HCT116 (cell line): ENCODE data around the gene WDR90. TPM values are rescaled to one million over a fixed set of nuclear protein-coding genes. Genes with fewer than 3 reads are reported as not detected.
A peak's percentile ranks its signal among the peaks of the same experiment; 100 is the strongest.

Experiments used
- ATAC-seq: fragments of 200-7000 bp; cut with Tn5 transposase; 2 replicates; pipeline ENCODE4 v1.9.1; 2020; ENCODE audit warnings: mild to moderate bottlenecking, moderate library complexity
- BruUV-seq: library from RNA; stranded (reverse); fragments of 400-500 nt; replicated peaks from 2 replicates; lab custom pipeline; 2021; lab: Mats Ljungman, UMichigan
- CTCF ChIA-PET: fragments of 300-600 bp; sonication (Branson Sonifier 250); formaldehyde crosslinking; loops from one replicate; lab custom pipeline; 2021; ENCODE audit warnings: antibody characterized with exemption; lab: Charles Lee
- POLR2A ChIA-PET: fragments of 300-600, 350-600 bp; sonication (Branson Sonifier 250); formaldehyde crosslinking; loops from one replicate; lab custom pipeline; 2021; ENCODE audit warnings: antibody characterized with exemption; lab: Charles Lee
- RAD21 ChIA-PET, 2 experiments: fragments of 300-600 bp; sonication (Branson Sonifier 250); formaldehyde crosslinking; loops; one replicate each; lab custom pipeline; 2023; ENCODE audit warnings: low total read pairs in 2 of 2; ENCODE audit not compliant: uncharacterized antibody in 2 of 2, unreplicated experiment in 2 of 2, low non-redundant PET in 1 of 2; lab: Charles Lee
- DNase-seq: peaks from one replicate; pipeline ENCODE4 v3.0.0-alpha.2; 2010; ENCODE audit warnings: low read depth, low spot score
- H2AFZ ChIP-seq: fragments of 200-600 bp; shearing (Covaris generic), sonication (generic); 2 replicates; pipeline ENCODE4 v1.6.1; 2017; ENCODE audit warnings: low read depth, mixed run types, mixed read lengths, antibody characterized with exemption, low read length; ENCODE audit not compliant: poor library complexity, severe bottlenecking
- H3K27ac ChIP-seq: 2 replicates; pipeline ENCODE4 v1.5.1; 2012; ENCODE audit warnings: low read depth, low read length
- H3K27me3 ChIP-seq: fragments of 200-600 bp; sonication (generic); 2 replicates; pipeline ENCODE4 v1.6.1; 2016; ENCODE audit warnings: mixed run types, low read length, mixed read lengths; ENCODE audit not compliant: insufficient read depth
- H3K36me3 ChIP-seq, 2 experiments: fragments of 200-500 bp in 1 of 2; fragments of 200-600 bp in 1 of 2; sonication (Bioruptor generic) in 1 of 2; sonication (generic) in 1 of 2; 2 replicates each; pipeline versions ENCODE4 v1.5.1 to v1.6.1; 2014 to 2016; ENCODE audit warnings: low read length in 2 of 2, inconsistent platforms in 1 of 2, mixed read lengths in 1 of 2, mixed run types in 1 of 2; ENCODE audit not compliant: insufficient read depth in 2 of 2, control insufficient read depth in 1 of 2
- H3K4me1 ChIP-seq, 2 experiments: fragments of 200-600 bp in 1 of 2; sonication (generic) in 1 of 2; 2 replicates each; pipeline versions ENCODE4 v1.5.1 to v1.6.1; 2012 to 2017; ENCODE audit warnings: low read length in 2 of 2, inconsistent platforms in 1 of 2, mild to moderate bottlenecking in 1 of 2, mixed read lengths in 1 of 2, mixed run types in 1 of 2, moderate library complexity in 1 of 2; ENCODE audit not compliant: insufficient read depth in 2 of 2, control insufficient read depth in 1 of 2
- H3K4me2 ChIP-seq: fragments of 200-600 bp; sonication (generic); 2 replicates; pipeline ENCODE4 v1.6.1; 2017; ENCODE audit warnings: mixed run types, low read length, mixed read lengths
- H3K4me3 ChIP-seq, 2 experiments: fragments of 200-600 bp in 1 of 2; sonication (generic) in 1 of 2; replicated peaks in 1 of 2; 2 replicates each; pipeline ENCODE4 v1.5.1; 2011 to 2016; ENCODE audit warnings: low read length in 2 of 2, control low read depth in 1 of 2, low read depth in 1 of 2, mild to moderate bottlenecking in 1 of 2, mixed read lengths in 1 of 2, mixed run types in 1 of 2
- H3K79me2 ChIP-seq: fragments of 200-600 bp; sonication (generic); 2 replicates; pipeline ENCODE4 v1.6.1; 2017; ENCODE audit warnings: mild to moderate bottlenecking, mixed run types, low read length, moderate library complexity, mixed read lengths; ENCODE audit not compliant: insufficient read depth
- H3K9ac ChIP-seq: fragments of 200-600 bp; sonication (generic); 2 replicates; pipeline ENCODE4 v1.6.1; 2016; ENCODE audit warnings: low read length, mixed read lengths
- H3K9me2 ChIP-seq: fragments of 200-600 bp; sonication (generic), shearing (Covaris generic); 2 replicates; pipeline ENCODE4 v1.6.1; 2017; ENCODE audit warnings: mixed run types, mild to moderate bottlenecking, moderate library complexity; ENCODE audit not compliant: insufficient read depth
- H3K9me3 ChIP-seq, 2 experiments: fragments of 200-500 bp in 1 of 2; fragments of 200-600 bp in 1 of 2; sonication (Bioruptor generic) in 1 of 2; sonication (generic) in 1 of 2; 2 replicates each; pipeline ENCODE4 v1.6.1; 2014 to 2017; ENCODE audit warnings: low read length in 2 of 2, mixed read lengths in 2 of 2, inconsistent platforms in 1 of 2, low read depth in 1 of 2, mild to moderate bottlenecking in 1 of 2, mixed run types in 1 of 2, moderate library complexity in 1 of 2; ENCODE audit not compliant: control insufficient read depth in 1 of 2, insufficient read depth in 1 of 2
- H4K20me1 ChIP-seq: fragments of 200-600 bp; sonication (generic), shearing (Covaris generic); 2 replicates; pipeline ENCODE4 v1.6.1; 2017; ENCODE audit warnings: mixed run types, mild to moderate bottlenecking, moderate library complexity; ENCODE audit not compliant: insufficient read depth
- EZH2 ChIP-seq: fragments of 200-600 bp; sonication (generic); IDR thresholded peaks from 2 replicates; pipeline ENCODE4 v1.6.1; 2017; ENCODE audit warnings: antibody characterized with exemption, mixed run types
- SP1 ChIP-seq: IDR thresholded peaks from 2 replicates; pipeline ENCODE4 v1.6.1; 2012; ENCODE audit warnings: low read depth
- intact Hi-C: fragments of 100-400 bp; cut with micrococcal nuclease; formaldehyde crosslinking; loops from 2 replicates; pipeline ENCODE4 v1.10.0; 2022
- total RNA-seq: library from RNA; stranded (reverse); gene quantifications from one replicate; pipeline ENCODE4 v1.2.1, GENCODE V29; 2021; ENCODE audit not compliant: unreplicated experiment
- TF ChIP-seq, protein P1 (sequence below), 3 experiments: fragments of 200-600 bp in 1 of 3; sonication (generic) in 1 of 3; IDR thresholded peaks in 2 of 3; conservative IDR thresholded peaks in 1 of 3; 2 replicates each; pipeline ENCODE4 v1.5.1; 2012 to 2017; ENCODE audit warnings: low read depth in 2 of 3, low read length in 2 of 3, antibody characterized with exemption in 1 of 3, borderline replicate concordance in 1 of 3, control low read depth in 1 of 3, mild to moderate bottlenecking in 1 of 3, mixed read lengths in 1 of 3, mixed run types in 1 of 3, moderate library complexity in 1 of 3; ENCODE audit not compliant: insufficient read depth in 1 of 3

The WDR90 gene
- total RNA-seq, 1 experiment from 2014 or later, result 73.7 TPM

DNA sequence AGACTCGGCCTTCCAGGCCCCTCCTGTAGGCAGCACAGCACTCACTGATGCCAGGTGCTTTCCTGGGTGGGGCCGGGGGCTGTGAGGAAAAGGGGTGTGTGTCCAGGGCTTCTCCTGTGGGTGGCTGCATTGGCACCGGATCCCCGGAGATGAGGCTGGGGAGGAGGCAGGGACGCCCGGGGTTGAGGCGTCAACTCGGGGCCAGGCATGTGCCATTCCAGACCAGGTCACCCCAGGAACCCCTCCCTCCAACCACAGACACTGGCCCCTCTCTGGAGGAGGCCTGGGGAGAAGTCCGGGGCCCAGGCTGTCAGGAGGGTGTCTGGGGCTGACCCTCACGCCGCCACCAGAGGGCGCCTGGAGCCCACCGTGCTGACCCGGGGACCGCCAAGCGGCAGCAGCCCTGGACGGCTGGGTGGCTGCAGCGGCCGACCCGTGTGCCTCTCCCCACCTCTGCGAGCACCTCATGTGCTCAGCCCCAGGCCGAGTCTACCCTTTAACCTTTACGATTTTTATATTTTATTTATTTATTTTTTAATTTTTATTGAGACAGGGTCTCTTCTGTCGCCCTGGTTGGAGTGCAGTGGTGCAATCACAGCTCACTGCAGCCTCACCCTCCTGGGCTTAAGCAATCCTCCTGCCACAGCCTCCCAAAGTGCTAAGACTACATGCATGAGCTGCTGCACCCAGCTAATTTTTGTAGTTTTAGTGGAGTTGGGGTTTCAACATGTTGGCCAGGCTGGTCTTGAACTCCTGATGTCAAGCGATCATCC, 62.6 kb downstream of the WDR90 start:
- peak overlapping the region; percentile 61 for H2AFZ ChIP-seq
- peak overlapping the region; percentile 55; the same call in 1 of the 2 replicates for H3K27ac ChIP-seq
- peaks cover 21 to 57% of the 10 kb centered on the region in 2 experiments for H3K4me1 ChIP-seq
- no peak overlapping the region for H3K4me3 ChIP-seq
- H3K4me2 ChIP-seq, result peak overlapping the region; percentile 59
- peaks cover 3% of the 10 kb centered on the region; the same call in 1 of the 2 replicates for H4K20me1 ChIP-seq
- no peaks in the 10 kb centered on the region for H3K9me2 ChIP-seq
- H3K27me3 ChIP-seq, result no peaks in the 10 kb centered on the region
- peak; percentile 57 for ATAC-seq
- BruUV-seq, result no TSS peak
- peak overlapping the region; percentile 35 for H3K9ac ChIP-seq
- peaks cover 10% of the 10 kb centered on the region for H3K79me2 ChIP-seq
- H3K9me3 ChIP-seq, result no peaks in the 10 kb centered on the region
- intact Hi-C loops, result loop anchor here (1.0 to 5.0 kb wide), 3 partner anchors 74 to 346 kb away; no protein-coding TSS in a partner anchor
- no peak for DNase-seq
- CTCF ChIA-PET, result interaction anchor here (0.7 to 2.7 kb wide), 14 partner anchors 9 to 391 kb away, joined by 3 to 19 read pairs (median 8); partner anchors contain the start of genes ANTKMT, CCDC78, CHTF18 and HAGHL
- H3K36me3 ChIP-seq, result no peaks in the 10 kb centered on the region
- TF ChIP-seq EZH2, result no peak
- TF ChIP-seq, protein P1, sequence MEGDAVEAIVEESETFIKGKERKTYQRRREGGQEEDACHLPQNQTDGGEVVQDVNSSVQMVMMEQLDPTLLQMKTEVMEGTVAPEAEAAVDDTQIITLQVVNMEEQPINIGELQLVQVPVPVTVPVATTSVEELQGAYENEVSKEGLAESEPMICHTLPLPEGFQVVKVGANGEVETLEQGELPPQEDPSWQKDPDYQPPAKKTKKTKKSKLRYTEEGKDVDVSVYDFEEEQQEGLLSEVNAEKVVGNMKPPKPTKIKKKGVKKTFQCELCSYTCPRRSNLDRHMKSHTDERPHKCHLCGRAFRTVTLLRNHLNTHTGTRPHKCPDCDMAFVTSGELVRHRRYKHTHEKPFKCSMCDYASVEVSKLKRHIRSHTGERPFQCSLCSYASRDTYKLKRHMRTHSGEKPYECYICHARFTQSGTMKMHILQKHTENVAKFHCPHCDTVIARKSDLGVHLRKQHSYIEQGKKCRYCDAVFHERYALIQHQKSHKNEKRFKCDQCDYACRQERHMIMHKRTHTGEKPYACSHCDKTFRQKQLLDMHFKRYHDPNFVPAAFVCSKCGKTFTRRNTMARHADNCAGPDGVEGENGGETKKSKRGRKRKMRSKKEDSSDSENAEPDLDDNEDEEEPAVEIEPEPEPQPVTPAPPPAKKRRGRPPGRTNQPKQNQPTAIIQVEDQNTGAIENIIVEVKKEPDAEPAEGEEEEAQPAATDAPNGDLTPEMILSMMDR (IDR thresholded peaks at IDR 0.05 in 2 of 3, conservative IDR thresholded peaks at IDR 0.05 in 1 of 3; ENCODE audit: borderline replicate concordance in 1 of 3, insufficient read depth in 1 of 3, low read depth in 2 of 3, low read length in 2 of 3), result peak in 2 of 3 experiments; percentile 82 to 96; a peak in 4 of 6 replicates
- TF ChIP-seq SP1, result no peak
- TF ChIP-seq, all 23 proteins: peak for 1
- ChIA-PET RAD21 (interaction anchor here in 1 of 2 experiments (1.0 to 1.1 kb wide), 2 partner anchors 77 to 93 kb away, joined by 3 read pairs; partner anchors contain the start of genes CHTF18 and RPUSD1), POLR2A (interaction anchor here (0.7 to 2.1 kb wide), 4 partner anchors 16 to 77 kb away, joined by 3 to 9 read pairs (median 4); partner anchors contain the start of genes CHTF18 and RPUSD1)
